OCI-LY1 (cell line): Measurements from ENCODE around the gene TOP1.

Source experiments
- CTCF ChIP-seq: fragments of 200-600 bp; sonication (generic), shearing (Covaris generic); IDR thresholded peaks from 2 replicates; pipeline ENCODE4 v1.5.1; 2017; ENCODE audit warnings: mild to moderate bottlenecking, antibody characterized with exemption, low read length, moderate library complexity, mixed read lengths
- EZH2 ChIP-seq: fragments of 200-600 bp; sonication (generic), shearing (Covaris generic); IDR thresholded peaks from 2 replicates; pipeline ENCODE4 v1.8.0; 2017; ENCODE audit warnings: borderline replicate concordance, mixed run types, mild to moderate bottlenecking, antibody characterized with exemption, low read length, moderate library complexity, mixed read lengths

DNA sequence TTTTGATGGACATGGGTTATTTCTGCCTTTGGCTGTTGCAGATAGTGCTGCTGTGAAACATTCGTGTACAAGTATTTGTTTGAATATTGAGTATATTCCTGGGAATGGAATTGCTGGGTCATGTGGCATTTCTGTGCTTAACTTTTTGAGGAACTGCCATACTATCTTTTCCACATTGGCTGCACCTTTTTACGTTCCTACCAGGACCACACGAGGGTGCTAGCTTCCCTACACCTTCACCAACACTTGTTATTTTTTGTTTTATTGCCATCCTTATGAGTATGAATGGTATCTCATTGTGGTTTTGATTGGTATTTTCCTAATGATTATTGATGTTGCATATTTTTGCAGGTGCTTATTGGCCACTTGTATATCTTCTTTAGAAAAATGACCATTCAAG is 60.9 kb downstream of the TOP1 start:
- TF ChIP-seq CTCF (peak; percentile 25; the same call in 1 of the 2 replicates), EZH2 (no peak)
